ENCODE data around the gene PKDCC. TPM values are rescaled to one million over a fixed set of nuclear protein-coding genes. Genes with fewer than 3 reads are reported as not detected.
A peak's percentile ranks its signal among the peaks of the same experiment; 100 is the strongest.

PKDCC gene
- total and polyA plus RNA-seq, 2 experiments from 2014 or later = 270 to 278 TPM

- H3K4me2 ChIP-seq = no peak overlapping the region
- no peak overlapping the region for H2AFZ ChIP-seq
- H3K79me2 ChIP-seq = peaks cover 14% of the 10 kb centered on the region
- H3K36me3 ChIP-seq (replicated peaks; ENCODE audit: insufficient read depth, low read depth) = no peaks in the 10 kb centered on the region
- H4K20me1 ChIP-seq (ENCODE audit: insufficient read depth, poor library complexity, severe bottlenecking) = no peaks in the 10 kb centered on the region
- no peaks in the 10 kb centered on the region for H3K9me2 ChIP-seq (replicated peaks; ENCODE audit: insufficient read depth)
- no peak for DNase-seq (ENCODE audit: low spot score)
- no peak for TF ChIP-seq EZH2 (IDR thresholded peaks at IDR 0.05; ENCODE audit: borderline replicate concordance)
- TF ChIP-seq CTCF (IDR thresholded peaks at IDR 0.05; ENCODE audit: poor library complexity) = no peak
- TF ChIP-seq EZH2phosphoT487 (IDR thresholded peaks at IDR 0.05; ENCODE audit: low read depth, severe bottlenecking, unreplicated experiment) = no peak
- 86% methylated on average over 8 of the region's 8 CpGs for WGBS (ENCODE audit: low lambda C conversion rate, missing lambda C conversion rate)
- no peak overlapping the region for H3K4me3 ChIP-seq
- H3K27me3 ChIP-seq = no peaks in the 10 kb centered on the region
- peak overlapping the region; percentile 95 for H3K27ac ChIP-seq
- H3K9me3 ChIP-seq (ENCODE audit: low read depth) = no peaks in the 10 kb centered on the region
- H3K4me1 ChIP-seq (ENCODE audit: insufficient read depth) = peaks cover 94% of the 10 kb centered on the region
Observed at GRCh38 chr2:42057159-42057901, 9.5 kb downstream of the PKDCC start.

- Histone ChIP-seq H3K9me2 (replicated peaks; ENCODE audit: insufficient read depth) (no peaks in the 10 kb centered on the region), H3K27me3 (no peaks in the 10 kb centered on the region), H2AFZ (no peak overlapping the region), H3K4me1 (ENCODE audit: insufficient read depth) (peaks cover 92% of the 10 kb centered on the region), H3K27ac (peak overlapping the region; percentile 95), H3K9me3 (ENCODE audit: low read depth) (no peaks in the 10 kb centered on the region), H3K4me2 (no peak overlapping the region), H4K20me1 (ENCODE audit: insufficient read depth, poor library complexity, severe bottlenecking) (no peaks in the 10 kb centered on the region), H3K36me3 (replicated peaks; ENCODE audit: insufficient read depth, low read depth) (no peaks in the 10 kb centered on the region), H3K4me3 (no peak overlapping the region), H3K79me2 (peaks cover 8% of the 10 kb centered on the region)
- WGBS (ENCODE audit: low lambda C conversion rate, missing lambda C conversion rate) = 90% methylated on average over 10 of the region's 10 CpGs
- no peak for DNase-seq (ENCODE audit: low spot score)
- TF ChIP-seq CTCF (IDR thresholded peaks at IDR 0.05; ENCODE audit: poor library complexity) (no peak), EZH2 (IDR thresholded peaks at IDR 0.05; ENCODE audit: borderline replicate concordance) (no peak), EZH2phosphoT487 (IDR thresholded peaks at IDR 0.05; ENCODE audit: low read depth, severe bottlenecking, unreplicated experiment) (no peak)
Observed at GRCh38 chr2:42057902-42058450, 10.2 kb downstream of the PKDCC start.

GRCh38 chr2:42059261-42059898, 11.6 kb downstream of the PKDCC start:
- H3K79me2 ChIP-seq = no peaks in the 10 kb centered on the region
- H2AFZ ChIP-seq = no peak overlapping the region
- no peaks in the 10 kb centered on the region for H3K36me3 ChIP-seq (replicated peaks; ENCODE audit: insufficient read depth, low read depth)
- H3K4me3 ChIP-seq = no peak overlapping the region
- no peak overlapping the region for H3K4me2 ChIP-seq
- H3K9me3 ChIP-seq (ENCODE audit: low read depth) = no peaks in the 10 kb centered on the region
- H3K27me3 ChIP-seq = no peaks in the 10 kb centered on the region
- peak; percentile 27 for DNase-seq (ENCODE audit: low spot score)
- 87% methylated on average over 13 of the region's 13 CpGs for WGBS (ENCODE audit: low lambda C conversion rate, missing lambda C conversion rate)
- H3K27ac ChIP-seq = peak overlapping the region; percentile 95
- no peaks in the 10 kb centered on the region for H3K9me2 ChIP-seq (replicated peaks; ENCODE audit: insufficient read depth)
- H4K20me1 ChIP-seq (ENCODE audit: insufficient read depth, poor library complexity, severe bottlenecking) = no peaks in the 10 kb centered on the region
- peaks cover 89% of the 10 kb centered on the region for H3K4me1 ChIP-seq (ENCODE audit: insufficient read depth)
- TF ChIP-seq EZH2 (IDR thresholded peaks at IDR 0.05; ENCODE audit: borderline replicate concordance) (no peak), EZH2phosphoT487 (IDR thresholded peaks at IDR 0.05; ENCODE audit: low read depth, severe bottlenecking, unreplicated experiment) (no peak), CTCF (IDR thresholded peaks at IDR 0.05; ENCODE audit: poor library complexity) (no peak)
